Activated CD8-positive, alpha-beta memory T cell treated with anti-CD3 and anti-CD28 coated beads for 48 hours (primary cell): ENCODE results near the gene UGT1A10.
"Not testable (repeated sequence)": the region's sequence is repeated elsewhere in the genome, so short reads cannot be mapped to it uniquely, and the experiment has no call there.

Source experiments
- DNase-seq, 3 experiments: peaks; one replicate each; pipeline ENCODE4 v3.0.0-alpha.2; 2020; ENCODE audit warnings: low read depth in 2 of 3, low spot score in 2 of 3

UGT1A10 gene

DNA sequence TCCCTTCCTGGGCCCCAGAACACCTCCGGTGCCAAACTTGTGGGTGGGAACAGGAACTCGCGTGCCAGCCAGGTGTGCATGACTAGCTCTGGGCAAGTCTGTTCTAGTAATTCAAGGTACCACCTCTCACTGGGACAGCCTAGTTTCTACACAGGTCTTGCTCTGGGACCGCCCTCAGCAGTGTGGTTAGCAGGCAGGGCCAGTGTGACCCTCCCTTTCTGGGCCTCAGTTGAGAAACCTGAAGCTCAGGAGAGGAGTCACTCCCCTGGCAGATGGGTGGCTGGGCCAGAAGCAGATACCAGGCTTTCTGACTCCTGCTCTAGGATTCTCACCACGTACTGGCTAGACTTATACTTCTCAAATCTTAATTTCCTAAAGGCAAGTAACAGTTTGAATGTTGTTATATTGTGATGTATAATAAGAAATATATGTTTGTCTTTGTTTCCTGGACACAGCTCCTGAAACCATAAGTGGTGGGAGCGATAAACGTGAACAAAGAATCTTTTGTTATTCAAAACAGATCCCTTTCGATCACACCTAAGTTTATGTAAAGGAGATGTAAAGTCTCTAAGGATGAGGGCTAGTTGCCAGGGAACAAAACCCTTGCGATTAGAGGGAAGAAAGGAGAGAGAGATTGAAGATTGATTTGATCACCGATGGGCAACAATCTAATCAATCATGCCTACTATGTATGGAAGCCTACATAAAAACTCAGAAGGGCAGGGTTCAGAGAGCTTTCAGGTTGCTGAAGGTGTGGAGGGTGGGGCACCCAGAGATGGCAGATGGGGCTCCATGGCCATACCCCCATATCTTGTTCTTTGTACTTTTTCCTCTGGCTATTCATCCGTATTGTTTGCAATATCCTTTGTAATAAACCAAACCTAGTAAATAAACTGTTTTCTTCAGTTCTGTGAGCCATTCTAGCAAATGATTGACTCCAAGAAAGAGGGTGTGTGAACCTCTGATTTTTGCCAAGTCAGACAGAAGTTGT, 55.5 kb downstream of the UGT1A10 start:
- no peak for DNase-seq

DNA sequence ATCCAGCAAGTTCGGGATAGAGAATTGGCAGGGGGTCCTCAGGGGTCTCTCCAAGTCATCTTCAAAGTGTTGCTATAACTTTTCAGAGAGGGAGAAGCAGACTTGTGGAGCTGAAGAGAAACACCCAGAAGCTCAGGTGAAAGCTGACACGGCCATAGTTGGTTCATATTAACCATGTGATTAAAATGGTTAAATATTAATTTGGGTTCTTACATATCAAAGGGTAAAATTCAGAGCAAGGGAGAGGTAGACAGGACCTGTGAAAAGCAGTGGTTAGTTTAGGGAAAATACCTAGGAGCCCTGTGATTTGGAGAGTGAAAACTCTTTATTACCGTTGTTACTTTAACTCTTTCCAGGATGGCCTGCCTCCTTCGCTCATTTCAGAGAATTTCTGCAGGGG, 56.4 kb downstream of the UGT1A10 start, which contains the start of gene UGT1A6:
UGT1A6 (plus strand) TSS at position 243 of the 400 bp plus-strand sequence; CDS start at position 358, 115 bp downstream.
- no peak for DNase-seq

DNA sequence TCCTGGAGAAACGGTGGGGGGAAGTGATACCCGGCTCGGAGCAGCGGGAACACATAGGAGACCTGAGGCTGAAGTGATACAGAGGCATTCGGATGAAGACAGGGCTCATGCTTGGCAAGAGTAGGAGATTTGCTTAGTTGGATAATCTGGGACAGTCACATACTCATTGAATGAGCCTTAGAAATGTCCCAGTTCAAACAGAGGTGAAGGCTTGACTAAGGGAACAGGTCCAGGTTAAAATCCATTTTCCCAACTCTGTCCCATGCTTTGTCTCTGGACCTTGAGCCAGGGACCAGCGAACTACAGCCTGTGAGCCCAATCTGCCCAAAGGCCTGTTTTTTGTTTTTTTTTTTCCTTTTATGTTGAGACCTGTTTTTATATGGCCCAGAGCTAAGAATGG, 57.7 kb downstream of the UGT1A10 start:
- no peak for DNase-seq

DNA sequence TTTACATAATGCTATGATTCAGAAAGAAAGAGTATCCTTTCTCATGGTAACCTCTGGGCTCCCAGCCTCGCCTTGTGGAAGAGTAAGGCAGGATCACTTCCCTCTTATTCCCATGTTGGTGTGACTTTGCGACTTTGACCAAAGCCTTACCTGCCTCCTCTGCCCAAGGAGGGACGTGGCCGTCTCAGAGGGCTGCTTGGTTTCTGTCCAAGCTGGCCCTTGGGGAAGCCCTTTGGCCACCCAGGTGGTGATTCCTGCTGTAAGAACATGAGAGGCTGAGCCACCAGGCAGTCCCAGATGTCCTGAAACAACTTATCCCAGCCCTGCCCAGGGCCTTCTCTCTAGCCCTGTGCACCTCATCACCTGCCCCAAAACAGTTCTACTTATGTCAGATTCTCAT, 62.5 kb downstream of the UGT1A10 start:
- no peak for DNase-seq

DNA sequence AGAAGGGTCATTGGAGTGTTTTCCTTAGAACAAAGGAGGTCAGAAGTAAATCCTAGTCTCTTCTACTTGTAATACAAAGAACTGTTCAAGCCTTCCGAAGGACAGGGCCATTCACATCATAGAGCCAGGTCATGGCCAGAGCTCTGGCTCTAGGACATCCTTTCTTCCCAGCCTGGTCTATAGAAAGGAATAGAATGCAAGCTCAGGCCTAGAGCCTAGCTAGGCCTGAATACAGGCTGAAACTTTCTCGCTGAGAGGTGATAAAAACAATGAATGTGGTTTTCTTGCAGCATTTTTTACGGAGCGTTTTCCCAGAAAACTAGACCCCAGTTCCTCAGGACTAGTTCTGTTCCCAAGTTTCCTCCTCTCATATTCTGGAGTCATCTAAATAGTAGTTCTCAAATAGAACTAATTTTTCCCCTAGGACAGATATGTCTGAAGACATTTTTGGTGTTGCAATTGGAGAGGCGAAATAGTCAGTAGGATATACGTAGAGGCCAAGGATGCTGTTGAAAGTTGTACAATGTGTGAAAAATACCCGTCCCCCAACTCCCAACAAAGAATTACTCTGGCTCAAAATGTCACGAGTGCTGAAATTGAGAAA, 63.3 kb downstream of the UGT1A10 start:
- no peak for DNase-seq

DNA sequence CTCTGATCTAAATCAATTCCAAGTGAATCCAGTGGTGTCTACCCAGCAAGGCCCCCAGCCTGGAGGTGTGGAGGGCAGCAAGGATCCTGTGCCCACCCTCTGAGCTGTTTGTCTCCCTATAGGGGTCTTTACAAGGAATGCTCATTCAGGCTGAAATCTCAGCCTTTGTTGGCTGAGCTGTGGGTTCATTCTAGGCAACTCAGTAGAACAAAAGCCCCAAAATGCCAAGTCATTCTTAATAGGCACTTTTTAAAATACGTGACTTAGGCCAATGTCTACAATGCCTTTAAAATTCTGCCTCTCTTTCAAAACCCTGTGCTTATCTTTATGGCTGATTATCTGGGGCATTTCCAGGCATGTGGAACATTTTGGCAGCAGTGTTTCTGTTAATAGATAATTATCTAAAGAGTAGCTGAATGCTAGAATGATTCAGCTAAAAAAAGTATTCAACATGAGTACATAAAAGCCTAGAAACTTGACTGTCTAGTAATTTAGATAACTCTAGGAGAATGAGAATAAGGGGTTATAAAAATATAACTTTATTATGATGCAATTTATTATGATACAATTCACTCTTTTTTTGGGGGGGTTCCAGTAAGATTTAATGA, 63.9 kb downstream of the UGT1A10 start:
- no peak for DNase-seq

DNA sequence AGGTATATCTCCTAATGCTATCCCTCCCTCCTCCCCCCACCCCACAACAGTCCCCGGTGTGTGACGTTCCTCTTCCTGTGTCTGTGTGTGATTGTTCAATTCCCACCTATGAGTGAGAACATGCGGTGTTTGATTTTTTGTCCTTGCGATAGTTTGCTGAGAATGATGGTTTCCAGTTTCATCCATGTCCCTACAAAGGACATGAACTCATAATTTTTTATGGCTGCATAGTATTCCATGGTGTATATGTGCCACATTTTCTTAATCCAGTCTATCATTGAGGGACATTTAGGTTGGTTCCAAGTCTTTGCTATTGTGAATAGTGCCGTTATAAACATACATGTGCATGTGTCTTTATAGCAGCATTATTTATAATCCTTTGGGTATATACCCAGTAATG, 64.6 kb downstream of the UGT1A10 start:
- DNase-seq, result not testable (repeated sequence)

DNA sequence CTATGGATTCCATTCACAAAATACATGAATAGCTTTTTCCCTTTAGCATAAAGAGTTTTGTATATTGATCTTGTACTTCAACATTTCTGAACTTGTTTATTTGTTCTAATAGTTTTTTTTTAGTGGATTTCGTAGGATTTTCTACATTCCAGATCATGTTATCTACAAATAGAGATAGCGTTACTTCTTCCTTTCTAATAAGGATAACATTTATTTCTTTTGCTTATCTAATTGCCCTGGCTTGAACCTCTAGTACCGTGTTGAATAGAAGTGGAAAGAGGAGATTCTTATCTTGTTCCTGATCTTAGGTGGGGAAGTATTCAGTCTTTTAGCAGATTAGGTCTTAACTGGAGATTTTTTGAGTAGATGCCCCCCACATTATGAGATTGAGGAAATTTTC, 66.0 kb downstream of the UGT1A10 start:
- DNase-seq, result no peak

DNA sequence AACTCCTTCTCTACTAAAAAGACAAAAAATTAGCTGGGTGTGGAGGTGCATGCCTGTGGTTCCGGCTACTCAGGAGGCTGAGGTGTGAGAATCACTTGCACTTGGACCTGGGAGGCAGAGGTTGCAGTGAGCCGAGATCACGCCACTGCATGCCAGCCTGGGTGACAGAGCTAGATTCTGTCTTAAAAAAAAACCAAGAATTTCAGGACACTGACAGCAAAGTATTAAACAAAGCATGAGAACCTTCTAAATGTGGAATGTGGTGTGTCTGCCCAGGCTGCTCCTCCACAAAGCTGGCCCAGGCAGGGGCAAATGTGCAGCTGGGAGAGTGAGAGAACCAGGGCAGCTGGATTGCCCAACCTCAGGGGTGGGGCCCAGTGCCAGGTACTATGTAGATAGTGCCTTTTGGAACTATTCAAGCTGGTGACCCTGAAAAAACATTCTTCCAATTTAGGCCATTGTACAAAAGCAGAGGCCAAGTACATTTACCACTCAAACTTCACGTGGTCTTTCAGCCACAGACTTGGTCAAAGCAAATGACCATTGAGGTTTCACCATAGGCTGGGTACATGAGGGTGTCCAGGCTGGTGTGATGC, 69.8 kb downstream of the UGT1A10 start:
- DNase-seq, result no peak

DNA sequence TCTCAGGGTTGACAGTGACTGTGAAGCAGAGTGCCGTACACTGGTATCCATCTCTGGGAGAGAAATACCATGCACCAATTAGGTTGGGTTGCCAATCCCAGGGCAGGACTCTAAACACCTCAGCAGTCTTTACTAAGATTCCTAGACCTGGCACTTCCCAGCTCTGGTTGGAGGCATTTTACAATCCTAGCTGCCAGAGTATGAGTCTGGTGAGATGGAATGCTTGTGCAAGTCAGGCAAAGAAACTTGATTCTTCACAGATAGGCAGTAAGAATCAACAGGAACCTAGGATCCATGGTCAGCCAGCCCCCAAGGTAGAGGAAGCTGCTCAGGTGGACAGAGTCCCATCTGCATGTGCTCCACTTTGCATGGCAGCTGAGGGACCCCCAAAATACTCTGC, 70.5 kb downstream of the UGT1A10 start:
- DNase-seq, result no peak

DNA sequence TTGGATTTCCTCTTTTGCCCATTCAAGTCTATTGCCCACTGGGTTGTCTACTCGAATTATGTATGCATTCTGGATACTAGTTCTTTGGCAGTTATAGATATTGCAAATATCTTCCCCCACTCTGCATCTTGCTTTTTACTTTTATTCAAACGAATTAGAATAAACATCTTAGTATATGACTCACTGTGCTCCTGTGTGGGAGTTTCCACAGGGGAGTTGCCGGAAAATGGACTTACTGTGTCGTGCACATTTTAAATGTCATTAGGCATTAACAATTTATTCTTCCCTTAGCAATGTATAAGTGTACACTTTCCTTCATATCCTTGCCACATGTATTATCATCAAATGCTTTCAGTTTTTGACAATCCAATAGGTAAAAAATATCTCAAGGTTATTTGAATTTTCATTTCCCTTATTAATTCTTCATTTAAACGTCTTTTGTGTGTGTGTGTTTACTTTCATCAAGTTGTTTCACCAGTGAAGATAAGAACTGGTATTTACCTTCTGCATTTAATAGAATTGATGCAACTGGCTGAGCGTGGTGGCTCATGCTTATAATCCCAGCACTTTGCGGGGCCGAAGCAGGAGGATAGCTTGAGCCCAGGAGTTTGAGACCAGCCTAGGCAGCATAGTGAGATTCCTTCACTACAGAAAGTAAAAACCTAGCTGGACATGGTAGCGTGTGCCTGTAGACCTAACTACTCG, 71.8 kb downstream of the UGT1A10 start:
- no peak for DNase-seq

DNA sequence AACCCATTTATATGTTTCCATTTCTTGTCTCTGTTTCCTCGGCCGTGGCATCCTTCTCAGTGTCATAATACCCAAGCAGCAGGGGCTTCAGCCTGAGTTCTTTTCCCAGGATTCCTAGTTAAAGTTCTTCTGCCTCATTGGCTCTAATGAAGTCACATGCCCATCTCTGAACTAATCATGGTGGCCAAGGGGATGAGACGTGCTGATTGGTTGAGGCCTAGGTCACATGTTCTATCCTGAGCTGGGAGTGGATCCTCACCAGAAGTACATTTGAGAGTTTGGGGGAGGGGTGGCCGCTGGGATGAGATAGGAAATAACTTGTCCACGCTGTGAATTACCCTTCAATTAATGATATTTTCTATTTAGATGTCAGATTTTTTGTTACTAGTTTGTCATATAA, 72.7 kb downstream of the UGT1A10 start:
- DNase-seq, result no peak

DNA sequence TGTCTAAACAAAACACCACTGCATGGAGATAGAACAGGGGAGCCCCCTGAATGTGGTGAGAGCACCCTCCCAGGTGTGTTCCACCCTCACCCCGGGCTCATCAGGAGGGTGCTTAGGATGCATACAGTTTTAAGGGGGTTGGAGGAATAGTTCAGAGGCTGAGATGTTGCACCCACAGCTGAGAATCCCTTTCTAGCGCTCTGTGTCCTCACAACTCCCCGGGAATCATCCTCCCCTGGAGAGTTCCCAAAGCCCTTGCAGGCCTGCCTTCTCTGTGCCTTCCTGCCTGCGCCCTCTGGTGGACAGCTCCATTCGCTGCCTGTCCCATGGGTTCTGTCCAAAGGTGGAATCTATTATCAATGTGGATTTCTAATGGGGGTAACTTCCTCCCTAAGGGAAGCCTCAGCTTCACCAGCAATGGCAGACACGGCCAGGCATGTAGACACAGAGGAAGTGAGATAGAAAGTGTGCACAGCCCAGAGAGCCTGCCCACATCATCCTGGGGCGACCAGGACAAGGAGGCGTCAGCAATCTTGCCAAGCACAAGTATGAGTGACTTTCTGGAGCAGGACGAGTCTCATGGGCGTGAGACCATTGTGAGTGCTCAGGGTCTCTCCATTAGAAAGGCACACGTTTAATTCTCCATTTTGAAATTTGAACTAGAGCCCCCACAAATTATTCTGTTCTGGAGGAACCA, 75.2 kb downstream of the UGT1A10 start:
- DNase-seq, result peak; percentile 22 to 56 (median 41)

DNA sequence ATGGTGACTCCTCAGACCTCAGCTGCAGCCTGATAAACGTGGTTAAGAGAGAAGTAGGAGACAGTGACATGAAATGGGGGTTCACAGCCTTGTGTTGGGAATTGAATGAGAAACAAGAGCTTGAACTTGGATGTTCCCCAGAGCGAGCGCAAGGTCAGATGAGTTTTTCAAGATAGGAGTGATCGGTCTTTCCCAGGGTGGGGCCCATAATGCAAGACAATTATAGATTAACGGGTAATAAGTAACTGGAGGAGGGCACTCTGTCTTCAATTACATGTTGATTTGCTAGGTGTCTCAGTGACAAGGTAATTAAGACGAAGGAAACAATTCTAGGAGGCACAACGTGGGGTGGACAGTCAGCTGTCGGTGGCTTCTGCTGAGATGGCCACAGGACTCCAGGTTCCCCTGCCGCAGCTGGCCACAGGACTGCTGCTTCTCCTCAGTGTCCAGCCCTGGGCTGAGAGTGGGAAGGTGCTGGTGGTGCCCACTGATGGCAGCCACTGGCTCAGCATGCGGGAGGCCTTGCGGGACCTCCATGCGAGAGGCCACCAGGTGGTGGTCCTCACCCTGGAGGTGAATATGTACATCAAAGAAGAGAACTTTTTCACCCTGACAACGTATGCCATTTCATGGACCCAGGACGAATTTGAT, 76.5 kb downstream of the UGT1A10 start, which contains the start of gene UGT1A5:
UGT1A5 (plus strand) TSS at position 297 of the 651 bp plus-strand sequence; CDS start at position 382, 85 bp downstream.
- no peak for DNase-seq

DNA sequence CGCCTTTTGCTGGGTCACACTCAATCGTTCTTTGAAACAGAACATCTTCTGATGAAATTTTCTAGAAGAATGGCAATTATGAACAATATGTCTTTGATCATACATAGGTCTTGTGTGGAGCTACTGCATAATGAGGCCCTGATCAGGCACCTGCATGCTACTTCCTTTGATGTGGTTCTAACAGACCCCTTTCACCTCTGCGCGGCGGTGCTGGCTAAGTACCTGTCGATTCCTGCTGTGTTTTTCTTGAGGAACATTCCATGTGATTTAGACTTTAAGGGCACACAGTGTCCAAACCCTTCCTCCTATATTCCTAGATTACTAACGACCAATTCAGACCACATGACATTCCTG, 77.0 kb downstream of the UGT1A10 start:
- no peak for DNase-seq

DNA sequence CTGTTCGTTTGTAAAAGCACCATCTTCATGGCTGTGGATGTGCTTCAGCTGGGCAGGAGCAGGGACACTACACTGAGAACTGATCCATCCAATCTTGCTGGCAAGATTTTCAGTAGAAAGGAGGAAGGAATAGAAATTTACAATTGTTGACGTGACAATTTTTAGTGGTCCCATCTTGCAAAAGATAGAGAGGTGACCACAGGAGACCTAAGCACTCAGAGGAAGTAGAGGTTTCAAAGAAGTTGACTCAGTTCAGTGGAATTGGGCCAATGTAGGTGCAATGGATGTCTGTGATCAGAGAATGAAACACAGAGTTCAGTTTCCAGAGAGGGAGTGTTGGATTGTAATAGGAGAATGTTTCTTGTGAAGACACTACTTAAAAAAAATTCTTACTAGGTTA, 77.9 kb downstream of the UGT1A10 start:
- DNase-seq, result no peak

DNA sequence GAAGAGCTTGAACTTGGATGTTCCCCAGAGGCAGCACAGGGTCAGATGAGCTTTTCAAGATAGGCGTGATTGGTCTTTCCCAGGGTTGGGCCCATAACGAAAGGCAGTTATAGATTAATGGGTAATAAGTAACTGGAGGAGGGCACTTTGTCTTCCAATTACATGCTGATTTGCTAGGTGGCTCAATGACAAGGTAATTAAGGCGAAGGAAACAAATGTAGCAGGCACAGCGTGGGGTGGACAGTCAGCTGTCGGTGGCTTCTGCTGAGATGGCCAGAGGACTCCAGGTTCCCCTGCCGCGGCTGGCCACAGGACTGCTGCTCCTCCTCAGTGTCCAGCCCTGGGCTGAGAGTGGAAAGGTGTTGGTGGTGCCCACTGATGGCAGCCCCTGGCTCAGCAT, 82.3 kb downstream of the UGT1A10 start, which contains the start of gene UGT1A4:
UGT1A4 (plus strand) TSS at position 185 of the 400 bp plus-strand sequence; CDS start at position 270, 85 bp downstream.
- no peak for DNase-seq

DNA sequence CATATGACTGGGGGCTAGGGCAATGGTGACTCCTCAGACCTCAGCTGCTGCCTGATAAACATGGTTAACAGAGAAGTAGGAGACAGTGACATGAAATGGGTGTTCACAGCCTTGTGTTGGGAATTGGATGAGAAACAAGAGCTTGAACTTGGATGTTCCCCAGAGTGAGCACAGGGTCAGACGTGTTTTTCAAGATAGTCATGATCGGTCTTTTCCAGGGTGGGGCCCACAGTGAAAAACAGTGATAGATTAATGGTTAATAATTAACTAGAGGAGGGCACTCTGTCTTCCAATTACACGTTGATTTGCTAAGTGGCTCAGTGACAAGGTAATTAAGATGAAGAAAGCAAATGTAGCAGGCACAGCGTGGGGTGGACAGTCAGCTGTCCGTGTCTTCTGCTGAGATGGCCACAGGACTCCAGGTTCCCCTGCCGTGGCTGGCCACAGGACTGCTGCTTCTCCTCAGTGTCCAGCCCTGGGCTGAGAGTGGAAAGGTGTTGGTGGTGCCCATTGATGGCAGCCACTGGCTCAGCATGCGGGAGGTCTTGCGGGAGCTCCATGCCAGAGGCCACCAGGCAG, 92.6 kb downstream of the UGT1A10 start, which contains the start of gene UGT1A3:
UGT1A3 (plus strand) TSS at position 320 of the 579 bp plus-strand sequence; CDS start at position 405, 85 bp downstream.
- no peak for DNase-seq
